Activated T-helper 9 cell treated with anti-CD3 and anti-CD28 coated beads, Interleukin-2, amount 50 U/mL, for 16 hours (primary cell): ENCODE data around the gene ENDOD1.
"Not testable (repeated sequence)": the region's sequence is repeated elsewhere in the genome, so short reads cannot be mapped to it uniquely, and the experiment has no call there.

ENCODE experiments used
- DNase-seq: peaks from one replicate; pipeline ENCODE4 v3.0.0-alpha.2; 2020; ENCODE audit warnings: low read depth

The ENDOD1 gene

DNA sequence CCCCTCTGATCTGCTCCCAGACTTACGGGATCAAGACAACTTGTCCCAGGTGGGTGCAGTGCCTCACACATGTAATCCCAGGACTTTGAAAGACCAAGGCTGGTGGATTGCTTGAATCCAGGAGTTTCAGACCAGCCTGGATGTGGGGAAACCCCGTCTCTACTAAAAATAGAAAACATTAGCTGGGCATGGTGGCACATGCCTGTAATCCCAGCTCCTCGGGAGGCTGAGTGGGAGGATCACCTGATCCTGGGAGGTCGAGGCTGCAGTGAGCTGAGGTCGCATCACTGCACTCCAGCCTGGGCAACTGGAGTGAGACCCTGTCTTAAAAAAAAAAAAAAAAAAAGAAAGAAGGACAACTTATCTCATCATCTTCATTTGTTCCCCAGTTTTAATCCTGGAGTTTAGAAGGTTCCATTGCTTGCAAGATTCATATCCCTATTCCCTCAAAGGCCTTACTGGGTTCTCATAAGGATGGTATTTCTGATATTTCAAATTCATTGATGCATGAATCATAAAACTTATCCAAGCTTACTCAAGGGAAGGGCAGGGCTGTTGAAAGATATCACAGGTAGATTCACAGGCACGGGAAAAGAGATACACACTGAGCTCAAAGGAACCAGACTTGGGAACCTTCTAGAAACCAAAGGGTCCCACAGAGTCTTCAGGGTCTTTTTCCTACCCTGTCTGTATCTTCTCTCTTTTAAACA is 14.6 kb downstream of the ENDOD1 start:
- DNase-seq, result no peak

- DNase-seq, result no peak
These were observed 15.2 kb downstream of the ENDOD1 start for GRCh38 chr11:95104856-95105255.

- no peak for DNase-seq
These were observed 18.5 kb downstream of the ENDOD1 start for GRCh38 chr11:95108159-95108611.

DNA sequence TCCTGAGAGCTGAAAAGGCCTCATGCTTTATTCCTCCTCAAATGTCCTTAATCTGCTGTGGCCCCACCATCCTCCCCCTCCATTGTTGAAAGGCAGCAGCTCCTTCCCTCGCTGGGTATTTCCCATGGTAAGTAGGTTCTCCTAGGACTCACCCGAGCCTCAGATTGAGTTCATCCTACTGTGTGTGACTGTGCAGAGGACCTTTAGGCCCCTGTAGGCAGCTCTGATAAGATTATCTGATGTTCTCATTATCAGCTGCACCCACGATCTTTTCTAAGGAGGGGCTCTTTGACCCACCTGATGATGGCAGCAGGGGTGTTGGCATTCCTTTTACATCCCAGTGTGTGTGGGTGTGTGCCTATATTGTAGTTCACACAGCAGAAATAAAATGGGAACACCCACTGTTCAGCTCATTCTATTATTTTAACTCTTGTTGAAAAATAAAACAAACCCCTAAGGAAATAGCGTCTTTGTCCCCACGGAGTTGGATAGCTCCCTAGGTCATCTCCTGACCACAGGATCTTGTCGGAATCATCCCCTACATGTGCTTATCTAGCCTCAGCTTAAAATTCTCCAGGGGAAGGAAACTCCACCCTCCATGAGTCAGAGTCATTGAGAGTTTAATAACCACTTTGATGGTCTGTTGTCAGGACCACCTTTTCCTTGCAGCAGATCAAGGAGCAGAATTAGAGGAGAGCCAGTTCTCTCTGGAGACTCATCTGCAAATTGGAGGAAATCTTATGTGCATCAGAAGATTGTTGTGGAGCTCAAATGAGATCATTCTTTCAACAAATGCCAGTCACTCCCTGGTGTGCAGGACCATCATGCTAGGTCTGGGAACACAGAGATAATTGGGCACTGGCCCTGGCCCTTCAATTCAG is 19.3 kb downstream of the ENDOD1 start:
- no peak for DNase-seq

DNA sequence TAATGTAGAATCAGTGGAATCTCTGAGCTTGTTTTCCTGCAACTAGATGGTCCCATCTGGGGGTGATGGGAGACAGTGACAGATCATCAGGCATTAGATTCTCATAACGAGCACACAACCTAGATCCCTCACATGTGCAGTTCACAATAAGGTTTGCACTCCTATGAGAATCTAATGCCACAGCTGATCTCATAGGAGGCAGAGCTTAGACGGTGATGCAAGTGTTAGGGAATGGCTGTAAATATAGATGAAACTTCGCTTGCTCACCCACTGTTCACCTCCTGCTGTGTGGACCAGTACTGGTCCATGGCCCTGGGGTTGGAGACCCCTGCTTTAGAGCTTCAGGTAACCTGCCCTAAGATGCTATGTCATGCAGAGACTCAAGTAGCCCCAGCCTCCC is 21.8 kb downstream of the ENDOD1 start:
- DNase-seq, result not testable (repeated sequence)

DNA sequence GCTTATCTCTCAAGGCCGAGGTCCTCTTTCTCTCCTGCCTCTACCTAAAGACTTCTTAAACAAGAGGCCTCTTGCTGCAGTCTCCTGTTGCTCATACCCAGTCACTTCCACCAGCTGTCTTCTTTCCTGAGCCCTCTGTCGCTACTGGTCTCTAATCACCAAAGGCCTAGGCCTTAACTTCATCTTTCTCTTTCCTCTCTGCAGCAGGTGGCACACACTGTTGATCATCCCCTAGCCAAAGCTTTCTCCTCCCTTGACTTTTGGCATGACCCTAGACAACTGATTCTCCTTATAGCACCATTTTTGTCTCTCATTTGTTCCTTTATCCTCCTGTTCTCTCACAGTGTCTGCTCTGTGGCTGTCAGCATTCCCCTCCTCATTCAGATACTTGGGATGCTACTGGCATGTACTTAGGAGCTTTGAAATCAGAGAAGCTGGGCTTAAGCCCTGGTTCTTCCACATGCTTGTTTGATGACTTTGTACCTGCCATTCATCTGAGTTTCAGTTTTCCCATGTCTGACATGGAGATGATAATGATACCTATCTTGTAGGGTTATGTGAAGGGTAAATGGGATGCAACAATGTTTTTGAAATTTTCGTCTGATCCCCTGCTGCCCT is 22.4 kb downstream of the ENDOD1 start:
- no peak for DNase-seq

GRCh38 chr11:95115597-95115996 is 26.0 kb downstream of the ENDOD1 start:
- DNase-seq, result no peak

GRCh38 chr11:95119361-95120060 is 29.9 kb downstream of the ENDOD1 start:
- DNase-seq, result no peak

GRCh38 chr11:95121698-95122097 is 32.1 kb downstream of the ENDOD1 start:
- no peak for DNase-seq

DNA sequence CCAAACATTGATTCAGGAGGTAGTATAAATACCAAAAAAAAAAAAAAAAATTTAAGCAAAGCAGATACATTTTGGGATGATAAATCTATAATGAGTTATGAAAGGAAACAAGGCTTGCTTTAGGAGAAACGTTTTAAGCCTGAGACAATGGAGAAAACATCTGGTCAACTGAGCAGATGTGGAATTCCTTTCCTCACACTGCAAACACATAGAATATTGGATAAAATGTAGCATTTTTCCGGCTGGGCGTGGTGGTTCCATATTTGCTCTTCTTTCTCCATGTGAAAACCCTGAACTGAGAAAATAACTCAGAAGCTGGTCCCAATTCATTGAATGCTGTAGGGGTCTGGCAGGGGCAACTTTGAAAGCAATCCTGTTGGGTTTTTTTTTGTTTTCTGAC is 33.9 kb downstream of the ENDOD1 start:
- DNase-seq, result no peak

DNA sequence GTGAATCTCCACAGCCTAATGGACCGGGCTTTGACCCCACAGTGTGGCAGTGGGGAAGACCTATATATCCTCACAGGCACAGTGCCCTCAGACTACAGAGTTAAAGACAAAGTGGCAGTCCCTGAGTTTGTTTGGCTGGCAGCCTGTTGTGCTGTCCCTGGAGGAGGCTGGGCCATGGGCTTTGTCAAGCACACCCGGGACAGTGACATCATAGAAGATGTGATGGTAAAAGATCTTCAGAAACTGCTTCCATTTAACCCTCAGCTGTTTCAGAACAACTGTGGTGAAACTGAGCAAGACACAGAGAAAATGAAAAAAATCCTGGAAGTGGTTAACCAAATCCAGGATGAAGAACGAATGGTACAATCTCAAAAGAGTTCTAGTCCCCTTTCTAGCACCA is 39.0 kb downstream of the ENDOD1 start:
- DNase-seq, result no peak

DNA sequence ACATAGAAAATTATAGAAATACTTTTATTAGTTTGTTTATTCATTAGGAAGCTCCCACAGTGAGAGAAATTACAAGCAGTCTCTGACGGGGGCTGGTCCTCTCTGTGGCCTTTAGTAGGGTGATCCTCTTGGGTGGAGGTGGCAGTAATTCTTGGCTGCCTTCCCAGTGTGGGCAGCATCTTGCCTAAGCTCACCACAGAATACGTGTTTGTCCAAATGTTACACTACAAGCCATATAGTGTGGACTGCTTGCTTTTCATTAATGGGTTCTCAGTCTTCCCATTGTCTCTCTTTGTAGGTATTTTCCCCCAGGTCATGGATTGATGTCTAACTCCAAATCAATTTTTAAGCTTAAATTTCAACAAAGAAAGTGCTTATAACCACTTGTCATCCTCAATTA is 43.3 kb downstream of the ENDOD1 start:
- DNase-seq, result no peak

DNA sequence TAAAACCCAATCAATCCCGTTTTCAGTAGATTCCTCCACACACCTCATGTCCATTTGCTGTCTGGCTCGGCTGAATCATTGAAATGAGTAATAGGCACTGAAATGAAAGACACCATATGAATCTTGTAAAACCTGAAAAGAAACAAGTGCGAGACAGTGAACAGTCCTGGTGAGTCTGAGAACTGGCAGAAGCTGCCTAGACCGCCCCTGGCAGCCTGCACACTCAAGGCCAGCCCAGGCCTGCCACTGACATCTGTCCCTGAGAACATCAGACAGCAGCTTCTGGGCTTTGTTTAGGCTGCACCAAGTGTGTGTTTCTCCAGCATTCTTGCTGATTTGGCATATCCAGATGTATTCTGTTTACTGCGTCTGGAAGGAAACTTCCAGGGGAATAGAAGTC is 44.8 kb downstream of the ENDOD1 start:
- DNase-seq, result no peak

- DNase-seq, result no peak
These were observed 45.5 kb downstream of the ENDOD1 start for GRCh38 chr11:95135155-95135554.

DNA sequence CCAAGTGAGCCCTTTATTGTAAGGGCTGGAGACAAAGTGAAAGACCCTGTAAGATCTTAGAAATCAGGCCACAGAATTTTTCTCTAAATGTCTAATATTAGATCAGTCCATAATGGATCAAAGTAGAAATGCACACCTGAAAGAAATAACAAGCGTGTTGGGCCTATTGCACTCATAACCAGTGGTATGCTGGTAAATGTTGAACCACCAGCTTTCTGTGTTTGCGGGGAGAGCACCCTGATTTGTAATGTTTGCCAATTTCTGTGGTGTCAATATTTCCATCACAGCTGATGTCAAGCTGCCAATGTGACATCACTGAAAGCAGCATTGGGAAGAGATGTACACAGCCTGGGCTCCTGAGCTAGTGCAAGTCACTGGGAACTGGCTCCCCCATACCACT is 46.2 kb downstream of the ENDOD1 start:
- DNase-seq, result no peak

GRCh38 chr11:95136747-95137146 is 47.1 kb downstream of the ENDOD1 start:
- not testable (repeated sequence) for DNase-seq

GRCh38 chr11:95137299-95137698 is 47.7 kb downstream of the ENDOD1 start:
- DNase-seq, result no peak

GRCh38 chr11:95138448-95138847 is 48.8 kb downstream of the ENDOD1 start:
- no peak for DNase-seq

DNA sequence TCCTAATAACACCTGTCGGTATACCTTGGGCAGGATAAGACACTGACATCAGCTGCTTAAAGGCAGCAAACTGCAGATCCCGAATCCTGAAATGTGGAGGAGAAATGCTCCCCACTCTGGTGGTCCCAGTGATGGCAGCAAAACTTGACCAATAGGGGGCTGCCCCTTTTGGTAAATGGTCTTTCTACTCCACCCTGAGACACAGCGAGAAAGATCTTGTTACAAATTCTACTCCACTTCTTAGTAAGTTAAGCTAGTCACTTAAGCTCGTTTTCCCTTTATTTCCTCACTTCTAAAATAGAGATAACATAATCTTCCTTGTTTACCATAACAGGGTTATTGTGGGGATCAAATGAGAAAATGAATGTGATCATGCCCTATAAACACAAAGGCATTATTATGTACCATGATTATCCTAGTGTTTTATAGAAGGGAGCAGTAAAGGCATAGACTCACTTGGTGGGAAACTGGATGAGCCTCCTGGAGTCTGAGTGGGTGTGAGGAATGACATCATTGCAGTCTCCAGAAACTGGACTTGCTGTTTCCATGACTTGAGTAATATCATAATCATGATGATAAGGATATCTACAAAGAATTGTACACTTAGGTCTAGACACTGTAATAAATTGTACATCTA is 50.9 kb downstream of the ENDOD1 start:
- no peak for DNase-seq

GRCh38 chr11:95142431-95142830 is 52.8 kb downstream of the ENDOD1 start:
- DNase-seq, result no peak

DNA sequence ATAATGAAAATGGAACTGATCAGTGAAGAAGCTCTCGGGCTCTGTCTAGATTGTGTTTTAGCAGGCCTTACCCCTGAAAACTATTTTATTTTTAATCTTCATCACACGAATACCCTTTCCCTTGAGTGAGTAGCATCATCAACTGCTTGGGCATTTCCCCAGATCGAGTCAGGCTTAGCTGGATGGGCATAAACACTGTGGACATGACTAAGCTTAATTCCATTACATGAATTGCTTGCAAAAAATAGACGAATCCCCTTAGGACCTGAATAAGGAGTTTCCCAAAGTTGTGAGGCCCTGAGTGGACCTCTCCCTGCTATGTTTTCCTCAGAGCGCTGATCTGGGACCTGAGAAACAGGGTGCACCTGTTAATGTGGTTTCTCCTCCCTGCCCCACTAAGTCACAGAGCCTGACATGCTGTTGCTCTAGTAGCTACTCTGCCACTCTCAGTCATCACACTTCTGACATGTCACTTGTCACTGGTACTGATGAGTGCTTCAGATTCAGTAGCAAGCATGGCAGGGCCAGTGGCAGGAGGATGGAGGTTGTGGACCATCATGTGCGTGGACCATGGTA is 53.5 kb downstream of the ENDOD1 start:
- no peak for DNase-seq
